ENCODE measurements around the gene OSBPL10. TPM values are rescaled to one million over a fixed set of nuclear protein-coding genes. Genes with fewer than 3 reads are reported as not detected.

The OSBPL10 gene
- total RNA-seq, 1 experiment from 2014 or later: 2.3 TPM

- H3K4me3 ChIP-seq (ENCODE audit: low read depth, low read length, poor library complexity, severe bottlenecking): no peak overlapping the region
- no peaks in the 10 kb centered on the region for H3K9me3 ChIP-seq (ENCODE audit: low read depth, low read length, poor library complexity, severe bottlenecking)
- no peaks in the 10 kb centered on the region for H3K27me3 ChIP-seq (replicated peaks; ENCODE audit: insufficient read depth, low read depth, low read length, poor library complexity)
- no TSS peak for BruUV-seq (replicated peaks)
- no peaks in the 10 kb centered on the region for H3K36me3 ChIP-seq (ENCODE audit: insufficient read depth, low read length, poor library complexity, severe bottlenecking)
- TF ChIP-seq, protein P1, sequence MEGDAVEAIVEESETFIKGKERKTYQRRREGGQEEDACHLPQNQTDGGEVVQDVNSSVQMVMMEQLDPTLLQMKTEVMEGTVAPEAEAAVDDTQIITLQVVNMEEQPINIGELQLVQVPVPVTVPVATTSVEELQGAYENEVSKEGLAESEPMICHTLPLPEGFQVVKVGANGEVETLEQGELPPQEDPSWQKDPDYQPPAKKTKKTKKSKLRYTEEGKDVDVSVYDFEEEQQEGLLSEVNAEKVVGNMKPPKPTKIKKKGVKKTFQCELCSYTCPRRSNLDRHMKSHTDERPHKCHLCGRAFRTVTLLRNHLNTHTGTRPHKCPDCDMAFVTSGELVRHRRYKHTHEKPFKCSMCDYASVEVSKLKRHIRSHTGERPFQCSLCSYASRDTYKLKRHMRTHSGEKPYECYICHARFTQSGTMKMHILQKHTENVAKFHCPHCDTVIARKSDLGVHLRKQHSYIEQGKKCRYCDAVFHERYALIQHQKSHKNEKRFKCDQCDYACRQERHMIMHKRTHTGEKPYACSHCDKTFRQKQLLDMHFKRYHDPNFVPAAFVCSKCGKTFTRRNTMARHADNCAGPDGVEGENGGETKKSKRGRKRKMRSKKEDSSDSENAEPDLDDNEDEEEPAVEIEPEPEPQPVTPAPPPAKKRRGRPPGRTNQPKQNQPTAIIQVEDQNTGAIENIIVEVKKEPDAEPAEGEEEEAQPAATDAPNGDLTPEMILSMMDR (conservative IDR thresholded peaks at IDR 0.05; ENCODE audit: low read depth, low read length): no peak
- no peak for TF ChIP-seq EZH2 (IDR thresholded peaks at IDR 0.05; ENCODE audit: borderline replicate concordance, low read depth, low read length, poor library complexity, severe bottlenecking)
- ChIA-PET POLR2A (ENCODE audit: low non-redundant PET) (no interaction called here), CTCF (no interaction called here)
- H3K27ac ChIP-seq (ENCODE audit: low read depth, low read length, poor library complexity, severe bottlenecking): no peak overlapping the region
- no peak for DNase-seq (ENCODE audit: low spot score)
- H3K4me1 ChIP-seq (ENCODE audit: insufficient read depth, low read length, poor library complexity, severe bottlenecking): no peaks in the 10 kb centered on the region
- intact Hi-C loops (cut with micrococcal nuclease; ENCODE audit: unreplicated experiment): no loop called here
These were observed 252.0 kb downstream of the OSBPL10 start for GRCh38 chr3:31729082-31729481.

GRCh38 chr3:31728403-31728802 lies 252.7 kb downstream of the OSBPL10 start:
- H3K4me3 ChIP-seq (ENCODE audit: low read depth, low read length, poor library complexity, severe bottlenecking): no peak overlapping the region
- no peaks in the 10 kb centered on the region for H3K27me3 ChIP-seq (replicated peaks; ENCODE audit: insufficient read depth, low read depth, low read length, poor library complexity)
- POLR2A ChIA-PET (ENCODE audit: low non-redundant PET): no interaction called here
- no peak for TF ChIP-seq EZH2 (IDR thresholded peaks at IDR 0.05; ENCODE audit: borderline replicate concordance, low read depth, low read length, poor library complexity, severe bottlenecking)
- no peak for DNase-seq (ENCODE audit: low spot score)
- H3K27ac ChIP-seq (ENCODE audit: low read depth, low read length, poor library complexity, severe bottlenecking): no peak overlapping the region
- H3K9me3 ChIP-seq (ENCODE audit: low read depth, low read length, poor library complexity, severe bottlenecking): no peaks in the 10 kb centered on the region
- intact Hi-C loops (cut with micrococcal nuclease; ENCODE audit: unreplicated experiment): no loop called here
- H3K4me1 ChIP-seq (ENCODE audit: insufficient read depth, low read length, poor library complexity, severe bottlenecking): no peaks in the 10 kb centered on the region
- no peaks in the 10 kb centered on the region for H3K36me3 ChIP-seq (ENCODE audit: insufficient read depth, low read length, poor library complexity, severe bottlenecking)
- BruUV-seq (replicated peaks): no TSS peak
- CTCF ChIA-PET: no interaction called here

DNA sequence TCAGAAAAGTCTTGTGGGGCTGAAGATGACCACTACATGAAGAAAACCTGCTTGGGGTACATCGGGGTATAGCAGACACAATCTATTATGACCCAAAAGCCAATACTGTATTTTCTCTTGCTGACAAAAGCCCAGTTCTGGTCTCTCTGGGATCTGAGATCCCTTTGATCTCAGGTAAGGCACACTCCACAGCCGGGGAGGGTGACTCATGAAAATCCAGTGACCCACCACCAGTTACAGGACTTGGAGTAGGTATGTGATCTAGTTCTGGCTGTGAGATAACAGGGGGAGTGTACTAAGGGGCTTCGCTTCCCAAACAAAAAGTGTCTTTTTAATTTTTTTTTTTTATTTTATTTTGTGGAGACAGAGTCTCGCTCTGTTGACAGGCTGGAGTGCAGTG lies 255.1 kb downstream of the OSBPL10 start:
- Histone ChIP-seq H3K27ac (ENCODE audit: low read depth, low read length, poor library complexity, severe bottlenecking) (no peak overlapping the region), H3K4me3 (ENCODE audit: low read depth, low read length, poor library complexity, severe bottlenecking) (no peak overlapping the region), H3K27me3 (replicated peaks; ENCODE audit: insufficient read depth, low read depth, low read length, poor library complexity) (no peaks in the 10 kb centered on the region), H3K9me3 (ENCODE audit: low read depth, low read length, poor library complexity, severe bottlenecking) (no peaks in the 10 kb centered on the region), H3K4me1 (ENCODE audit: insufficient read depth, low read length, poor library complexity, severe bottlenecking) (no peaks in the 10 kb centered on the region), H3K36me3 (ENCODE audit: insufficient read depth, low read length, poor library complexity, severe bottlenecking) (no peaks in the 10 kb centered on the region)
- no peak for DNase-seq (ENCODE audit: low spot score)
- ChIA-PET POLR2A (ENCODE audit: low non-redundant PET) (no interaction called here), CTCF (no interaction called here)
- TF ChIP-seq, protein P1 (conservative IDR thresholded peaks at IDR 0.05; ENCODE audit: low read depth, low read length): no peak
- TF ChIP-seq EZH2 (IDR thresholded peaks at IDR 0.05; ENCODE audit: borderline replicate concordance, low read depth, low read length, poor library complexity, severe bottlenecking): no peak
- BruUV-seq (replicated peaks): no TSS peak
- intact Hi-C loops (cut with micrococcal nuclease; ENCODE audit: unreplicated experiment): no loop called here

DNA sequence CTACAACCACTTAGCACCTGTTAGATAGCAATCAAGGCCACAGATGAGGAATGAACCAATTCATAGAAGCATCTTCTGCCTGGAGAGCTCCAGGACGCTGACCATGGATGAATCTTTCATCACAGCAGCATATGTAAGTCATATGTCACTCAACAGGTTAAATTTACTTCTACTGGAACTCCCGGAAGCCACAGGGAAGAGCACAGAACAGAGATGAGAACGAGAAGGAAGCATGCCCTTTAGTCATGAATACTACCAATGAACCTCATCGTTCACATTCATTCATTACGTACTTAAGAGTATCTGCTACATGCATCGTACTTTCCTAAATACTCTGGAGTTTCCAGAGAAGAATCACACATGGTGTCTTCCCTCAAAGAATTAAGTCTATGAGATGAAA lies 255.5 kb downstream of the OSBPL10 start:
- no TSS peak for BruUV-seq (replicated peaks)
- Histone ChIP-seq H3K27me3 (replicated peaks; ENCODE audit: insufficient read depth, low read depth, low read length, poor library complexity) (no peaks in the 10 kb centered on the region), H3K4me1 (ENCODE audit: insufficient read depth, low read length, poor library complexity, severe bottlenecking) (no peaks in the 10 kb centered on the region), H3K9me3 (ENCODE audit: low read depth, low read length, poor library complexity, severe bottlenecking) (no peaks in the 10 kb centered on the region), H3K36me3 (ENCODE audit: insufficient read depth, low read length, poor library complexity, severe bottlenecking) (no peaks in the 10 kb centered on the region), H3K4me3 (ENCODE audit: low read depth, low read length, poor library complexity, severe bottlenecking) (no peak overlapping the region), H3K27ac (ENCODE audit: low read depth, low read length, poor library complexity, severe bottlenecking) (no peak overlapping the region)
- no peak for DNase-seq (ENCODE audit: low spot score)
- CTCF ChIA-PET: no interaction called here
- intact Hi-C loops (cut with micrococcal nuclease; ENCODE audit: unreplicated experiment): no loop called here
- no peak for TF ChIP-seq EZH2 (IDR thresholded peaks at IDR 0.05; ENCODE audit: borderline replicate concordance, low read depth, low read length, poor library complexity, severe bottlenecking)
- TF ChIP-seq, protein P1 (conservative IDR thresholded peaks at IDR 0.05; ENCODE audit: low read depth, low read length): no peak
- POLR2A ChIA-PET (ENCODE audit: low non-redundant PET): no interaction called here
